ENCODE results near the gene MEX3C.

Gene MEX3C

DNA sequence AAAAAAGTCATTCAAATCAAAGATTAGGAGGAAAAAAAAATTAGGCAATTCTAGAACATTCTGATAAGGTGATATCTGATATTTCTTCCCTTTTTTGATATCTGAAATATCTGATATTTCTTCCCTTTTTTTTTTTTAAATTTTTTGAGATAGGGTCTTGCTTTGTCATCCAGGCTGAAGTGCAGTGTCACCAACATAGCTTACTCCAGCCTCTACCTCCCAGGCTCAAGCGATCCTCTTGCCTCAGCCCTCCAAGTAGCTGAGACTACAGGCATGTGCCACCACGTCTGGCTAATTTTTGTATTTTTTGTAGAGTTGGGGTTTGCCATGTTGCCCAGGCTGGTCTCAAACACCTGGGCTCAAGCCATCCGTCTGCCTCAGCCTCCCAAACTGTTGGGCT is 33.9 kb downstream of the MEX3C start:
- TF ChIP-seq SIN3A (IDR thresholded peaks at IDR 0.05; ENCODE audit: borderline replicate concordance, insufficient read depth, low read length) (no peak), POLR2AphosphoS5 (IDR thresholded peaks at IDR 0.05; ENCODE audit: low read depth, low read length) (no peak), TAF1 (IDR thresholded peaks at IDR 0.05; ENCODE audit: borderline replicate concordance, insufficient read depth, low read length) (no peak), FOXP2 (optimal IDR thresholded peaks at IDR 0.05; ENCODE audit: borderline replicate concordance, extremely low read depth, extremely low read length, insufficient read depth) (no peak)
- TF ChIP-seq, protein P1, sequence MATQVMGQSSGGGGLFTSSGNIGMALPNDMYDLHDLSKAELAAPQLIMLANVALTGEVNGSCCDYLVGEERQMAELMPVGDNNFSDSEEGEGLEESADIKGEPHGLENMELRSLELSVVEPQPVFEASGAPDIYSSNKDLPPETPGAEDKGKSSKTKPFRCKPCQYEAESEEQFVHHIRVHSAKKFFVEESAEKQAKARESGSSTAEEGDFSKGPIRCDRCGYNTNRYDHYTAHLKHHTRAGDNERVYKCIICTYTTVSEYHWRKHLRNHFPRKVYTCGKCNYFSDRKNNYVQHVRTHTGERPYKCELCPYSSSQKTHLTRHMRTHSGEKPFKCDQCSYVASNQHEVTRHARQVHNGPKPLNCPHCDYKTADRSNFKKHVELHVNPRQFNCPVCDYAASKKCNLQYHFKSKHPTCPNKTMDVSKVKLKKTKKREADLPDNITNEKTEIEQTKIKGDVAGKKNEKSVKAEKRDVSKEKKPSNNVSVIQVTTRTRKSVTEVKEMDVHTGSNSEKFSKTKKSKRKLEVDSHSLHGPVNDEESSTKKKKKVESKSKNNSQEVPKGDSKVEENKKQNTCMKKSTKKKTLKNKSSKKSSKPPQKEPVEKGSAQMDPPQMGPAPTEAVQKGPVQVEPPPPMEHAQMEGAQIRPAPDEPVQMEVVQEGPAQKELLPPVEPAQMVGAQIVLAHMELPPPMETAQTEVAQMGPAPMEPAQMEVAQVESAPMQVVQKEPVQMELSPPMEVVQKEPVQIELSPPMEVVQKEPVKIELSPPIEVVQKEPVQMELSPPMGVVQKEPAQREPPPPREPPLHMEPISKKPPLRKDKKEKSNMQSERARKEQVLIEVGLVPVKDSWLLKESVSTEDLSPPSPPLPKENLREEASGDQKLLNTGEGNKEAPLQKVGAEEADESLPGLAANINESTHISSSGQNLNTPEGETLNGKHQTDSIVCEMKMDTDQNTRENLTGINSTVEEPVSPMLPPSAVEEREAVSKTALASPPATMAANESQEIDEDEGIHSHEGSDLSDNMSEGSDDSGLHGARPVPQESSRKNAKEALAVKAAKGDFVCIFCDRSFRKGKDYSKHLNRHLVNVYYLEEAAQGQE (IDR thresholded peaks at IDR 0.05; ENCODE audit: insufficient read depth in 1 of 2, low read depth in 2 of 2, low read length in 2 of 2): no peak

DNA sequence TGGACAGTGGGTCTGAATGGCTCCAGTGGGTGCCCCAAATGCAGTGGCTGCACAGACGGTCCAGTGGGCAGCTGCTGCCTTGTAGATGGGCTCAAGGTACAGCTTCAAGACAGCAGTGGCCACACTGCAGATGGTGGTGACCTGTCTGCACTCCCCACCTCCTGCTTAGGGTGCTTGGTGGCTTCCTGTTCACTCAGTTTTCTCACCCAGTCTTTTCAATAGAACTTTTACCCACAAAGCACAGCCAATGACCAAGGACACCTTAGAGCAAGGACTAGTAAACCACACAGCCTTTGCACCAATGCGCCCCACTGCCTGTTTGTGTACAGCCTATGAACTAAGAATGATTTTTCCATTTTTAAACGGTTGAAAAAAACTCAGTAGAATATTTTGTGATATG is 34.9 kb downstream of the MEX3C start:
- TF ChIP-seq FOXP2 (optimal IDR thresholded peaks at IDR 0.05; ENCODE audit: borderline replicate concordance, extremely low read depth, extremely low read length, insufficient read depth) (no peak), SIN3A (IDR thresholded peaks at IDR 0.05; ENCODE audit: borderline replicate concordance, insufficient read depth, low read length) (no peak), TAF1 (IDR thresholded peaks at IDR 0.05; ENCODE audit: borderline replicate concordance, insufficient read depth, low read length) (no peak), POLR2AphosphoS5 (IDR thresholded peaks at IDR 0.05; ENCODE audit: low read depth, low read length) (no peak)
- TF ChIP-seq, protein P1 (IDR thresholded peaks at IDR 0.05; ENCODE audit: insufficient read depth in 1 of 2, low read depth in 2 of 2, low read length in 2 of 2): no peak

DNA sequence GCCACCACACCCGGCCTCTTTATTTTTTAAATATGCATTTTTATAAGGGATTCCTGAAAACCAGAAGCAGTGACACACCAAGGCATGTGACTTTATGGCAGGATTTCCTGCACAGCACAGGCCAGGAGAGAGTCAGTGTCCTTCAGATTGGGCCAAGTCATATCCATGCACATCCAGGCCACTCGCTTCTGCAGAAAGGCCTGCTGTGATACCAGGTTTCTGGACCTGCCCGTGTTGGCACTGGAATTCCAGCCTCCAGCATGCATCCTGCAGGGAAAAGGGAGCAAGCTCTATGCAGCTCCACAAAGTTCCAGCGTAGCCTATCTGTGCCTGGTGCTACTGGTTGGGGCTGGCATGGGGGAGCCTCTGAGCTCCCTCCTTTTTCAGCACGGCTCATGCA is 36.8 kb downstream of the MEX3C start:
- TF ChIP-seq TAF1 (IDR thresholded peaks at IDR 0.05; ENCODE audit: borderline replicate concordance, insufficient read depth, low read length) (no peak), SIN3A (IDR thresholded peaks at IDR 0.05; ENCODE audit: borderline replicate concordance, insufficient read depth, low read length) (no peak), POLR2AphosphoS5 (IDR thresholded peaks at IDR 0.05; ENCODE audit: low read depth, low read length) (no peak)

DNA sequence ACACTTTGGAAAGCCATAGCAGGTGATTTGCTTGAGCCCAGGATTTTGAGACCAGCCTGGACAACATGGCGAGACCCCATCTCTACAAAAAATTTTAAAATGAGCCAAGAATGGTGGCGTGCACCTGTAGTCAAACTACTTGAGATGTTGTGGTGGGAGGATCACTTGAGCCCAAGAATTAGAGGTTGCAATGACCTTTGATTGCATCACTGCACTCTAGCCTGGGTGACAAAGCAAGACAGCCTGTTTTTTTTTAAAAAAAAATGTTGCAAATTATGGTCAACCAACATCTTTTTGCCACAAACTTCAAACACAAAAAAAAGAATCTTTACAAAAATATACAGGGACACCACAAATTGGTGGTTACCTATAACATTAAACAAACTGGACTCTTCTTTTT is 40.3 kb downstream of the MEX3C start:
- TF ChIP-seq TAF1 (IDR thresholded peaks at IDR 0.05; ENCODE audit: borderline replicate concordance, insufficient read depth, low read length) (no peak), FOXP2 (optimal IDR thresholded peaks at IDR 0.05; ENCODE audit: borderline replicate concordance, extremely low read depth, extremely low read length, insufficient read depth) (no peak), SIN3A (IDR thresholded peaks at IDR 0.05; ENCODE audit: borderline replicate concordance, insufficient read depth, low read length) (no peak), POLR2AphosphoS5 (IDR thresholded peaks at IDR 0.05; ENCODE audit: low read depth, low read length) (no peak)
- TF ChIP-seq, protein P1 (IDR thresholded peaks at IDR 0.05; ENCODE audit: insufficient read depth in 1 of 2, low read depth in 2 of 2, low read length in 2 of 2): no peak

DNA sequence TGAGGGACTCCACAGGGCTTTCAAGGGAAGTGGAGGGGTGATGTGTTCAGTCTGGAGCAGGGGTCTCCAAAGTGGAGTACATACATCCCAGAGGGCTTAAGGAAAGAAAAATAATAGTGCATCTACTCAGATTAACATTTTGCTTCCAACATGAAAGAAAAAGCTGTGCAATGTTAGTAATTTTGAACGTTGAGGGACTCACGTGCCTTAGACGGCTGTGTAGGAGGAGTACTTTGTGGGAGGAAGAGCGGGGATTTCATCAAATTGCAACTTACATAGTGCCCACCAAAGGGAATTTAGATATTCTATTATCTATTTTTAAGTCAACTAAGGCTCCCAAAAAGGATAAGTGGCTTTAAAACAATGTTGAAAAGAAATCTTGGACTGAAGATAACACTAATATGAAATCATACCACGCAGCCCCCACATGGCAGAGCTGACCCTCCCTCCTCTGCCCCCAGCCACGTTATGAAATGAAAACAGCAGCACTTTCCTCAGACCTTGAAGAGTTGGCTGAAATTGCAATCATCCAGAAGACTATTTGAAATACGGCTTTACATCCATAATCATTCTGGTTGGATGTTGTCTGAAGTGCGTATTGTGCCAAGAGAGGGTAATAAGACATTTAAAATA is 42.9 kb downstream of the MEX3C start:
- no peak for TF ChIP-seq TAF1 (IDR thresholded peaks at IDR 0.05; ENCODE audit: borderline replicate concordance, insufficient read depth, low read length)
- no peak for TF ChIP-seq FOXP2 (optimal IDR thresholded peaks at IDR 0.05; ENCODE audit: borderline replicate concordance, extremely low read depth, extremely low read length, insufficient read depth)
- no peak for TF ChIP-seq SIN3A (IDR thresholded peaks at IDR 0.05; ENCODE audit: borderline replicate concordance, insufficient read depth, low read length)
- TF ChIP-seq, protein P1 (IDR thresholded peaks at IDR 0.05; ENCODE audit: insufficient read depth in 1 of 2, low read depth in 2 of 2, low read length in 2 of 2): no peak
- TF ChIP-seq POLR2AphosphoS5 (IDR thresholded peaks at IDR 0.05; ENCODE audit: low read depth, low read length): no peak
